ENCODE results near the gene RANBP3. TPM values are rescaled to one million over a fixed set of nuclear protein-coding genes. Genes with fewer than 3 reads are reported as not detected.

RANBP3 gene
- total RNA-seq, 4 donors from 2014 or later: 37.4 to 74.3 (median 61.3) TPM

- Histone ChIP-seq H3K27me3 (no peaks in the 10 kb centered on the region), H3K4me3 (no peak overlapping the region), H3K27ac (peak overlapping the region in 3 of 4 donors; percentile 1 to 52 (median 39)), H3K9me3 (no peaks in the 10 kb centered on the region), H3K4me1 (no peaks in the 10 kb centered on the region), H3K36me3 (no peaks in the 10 kb centered on the region)
- in situ Hi-C loops (cut with MboI; ENCODE audit: low sequenced_read_pairs in 4 of 4): loop anchor here in 1 of 4 donors (5.0 kb wide), 1 partner anchor 36 kb away; no protein-coding TSS in a partner anchor
- no peak for TF ChIP-seq POLR2A (IDR thresholded peaks at IDR 0.05)
- intact Hi-C loops (cut with DNase I; ENCODE audit: low total_unique reads): no loop called here
- no peak for ATAC-seq
- no peak for DNase-seq
Observed at GRCh38 chr19:6023085-6023682, 45.2 kb upstream of the RANBP3 start.

- peak; percentile 16 to 18 for ATAC-seq
- Histone ChIP-seq H3K36me3 (no peaks in the 10 kb centered on the region), H3K27me3 (no peaks in the 10 kb centered on the region), H3K4me3 (no peak overlapping the region), H3K27ac (peak overlapping the region in 3 of 4 donors; percentile 1 to 52 (median 39)), H3K9me3 (no peaks in the 10 kb centered on the region), H3K4me1 (no peaks in the 10 kb centered on the region)
- TF ChIP-seq CTCF (IDR thresholded peaks at IDR 0.05 in 4 of 5, conservative IDR thresholded peaks at IDR 0.05 in 1 of 5) (peak in 1 of 5 experiments; percentile 16), POLR2A (IDR thresholded peaks at IDR 0.05) (no peak)
- DNase-seq: no peak
- in situ Hi-C loops (cut with MboI; ENCODE audit: low sequenced_read_pairs in 4 of 4) (loop anchor here in 1 of 4 donors (5.0 kb wide), 1 partner anchor 35 kb away; no protein-coding TSS in a partner anchor), intact Hi-C loops (cut with DNase I; ENCODE audit: low total_unique reads) (loop anchor here (1.0 kb wide), 1 partner anchor 35 kb away; no protein-coding TSS in a partner anchor)
Observed at GRCh38 chr19:6022570-6023064, 44.7 kb upstream of the RANBP3 start.

GRCh38 chr19:6021878-6022569 lies 44.1 kb upstream of the RANBP3 start:
- peak; percentile 32 to 39 for DNase-seq
- TF ChIP-seq POLR2A (IDR thresholded peaks at IDR 0.05): no peak
- peak; percentile 50 to 78 (median 74) for TF ChIP-seq CTCF (IDR thresholded peaks at IDR 0.05 in 4 of 5, conservative IDR thresholded peaks at IDR 0.05 in 1 of 5)
- H3K27ac ChIP-seq: peak overlapping the region in 2 of 4 donors; percentile 39 to 52
- ATAC-seq: peak; percentile 82 to 83
- H3K27me3 ChIP-seq: no peaks in the 10 kb centered on the region
- H3K4me3 ChIP-seq: no peak overlapping the region
- in situ Hi-C loops (cut with MboI; ENCODE audit: low sequenced_read_pairs in 4 of 4): loop anchor here in 1 of 4 donors (5.0 kb wide), 1 partner anchor 35 kb away; no protein-coding TSS in a partner anchor
- H3K36me3 ChIP-seq: no peaks in the 10 kb centered on the region
- no peaks in the 10 kb centered on the region for H3K9me3 ChIP-seq
- intact Hi-C loops (cut with DNase I; ENCODE audit: low total_unique reads): loop anchor here (1.0 kb wide), 1 partner anchor 35 kb away; no protein-coding TSS in a partner anchor
- H3K4me1 ChIP-seq: no peaks in the 10 kb centered on the region

GRCh38 chr19:6020972-6021805 lies 43.2 kb upstream of the RANBP3 start:
- H3K27ac ChIP-seq: no peak overlapping the region
- no peaks in the 10 kb centered on the region for H3K9me3 ChIP-seq
- no peak overlapping the region for H3K4me3 ChIP-seq
- no peaks in the 10 kb centered on the region for H3K4me1 ChIP-seq
- ATAC-seq: no peak
- in situ Hi-C loops (cut with MboI; ENCODE audit: low sequenced_read_pairs in 4 of 4) (loop anchor here in 1 of 4 donors (5.0 kb wide), 1 partner anchor 34 kb away; no protein-coding TSS in a partner anchor), intact Hi-C loops (cut with DNase I; ENCODE audit: low total_unique reads) (loop anchor here (1.0 kb wide), 1 partner anchor 53 kb away; no protein-coding TSS in a partner anchor)
- TF ChIP-seq CTCF (IDR thresholded peaks at IDR 0.05 in 4 of 5, conservative IDR thresholded peaks at IDR 0.05 in 1 of 5) (no peak), POLR2A (IDR thresholded peaks at IDR 0.05) (no peak)
- no peaks in the 10 kb centered on the region for H3K27me3 ChIP-seq
- H3K36me3 ChIP-seq: no peaks in the 10 kb centered on the region
- DNase-seq: no peak

Data from gastrocnemius medialis (tissue), 4 donors.